Measurements from ENCODE around the gene RAPGEF4.

RAPGEF4 gene

GRCh38 chr2:172976116-172976515 lies 240.5 kb downstream of the RAPGEF4 start:
- DNase-seq, result no peak

GRCh38 chr2:172976816-172977215 lies 241.2 kb downstream of the RAPGEF4 start:
- no peak for DNase-seq

DNA sequence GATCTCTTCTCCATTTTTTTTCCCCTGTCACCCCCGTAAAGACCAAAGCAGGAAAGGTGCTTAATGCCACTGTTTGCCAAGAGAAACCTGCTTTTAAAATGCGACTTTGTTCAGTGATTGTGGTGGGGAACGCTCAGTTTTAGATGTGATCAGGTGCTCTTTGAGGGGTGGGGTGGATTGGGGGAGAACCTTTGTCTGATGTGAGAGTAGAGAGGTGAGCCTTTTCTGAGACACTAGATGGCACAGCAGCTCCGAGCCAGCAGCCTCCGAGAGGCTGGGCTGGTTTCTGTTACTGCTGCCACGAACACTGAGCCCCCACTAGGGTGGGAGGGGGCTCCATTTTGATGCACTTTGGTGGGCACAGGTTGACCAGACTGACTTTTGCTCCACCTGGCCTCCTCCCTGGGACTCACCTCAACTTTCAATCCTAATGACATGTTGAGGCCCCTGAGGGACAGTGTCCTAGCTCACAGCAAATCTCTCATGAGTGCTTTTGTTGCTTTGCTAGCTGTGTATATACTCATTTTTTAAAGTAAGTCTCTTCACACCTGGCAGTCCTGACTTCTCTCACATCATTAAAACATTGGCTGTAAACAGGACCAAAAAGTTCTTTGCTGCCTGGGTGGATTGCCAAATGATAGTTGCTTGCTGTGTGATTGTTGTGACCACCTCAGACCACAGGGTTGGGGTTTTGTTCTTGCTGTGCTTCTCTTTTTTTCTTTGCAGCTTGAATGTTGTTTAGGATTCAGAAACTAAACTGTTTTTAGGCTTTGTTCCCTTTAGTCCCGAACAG lies 241.8 kb downstream of the RAPGEF4 start:
- DNase-seq, result no peak

DNA sequence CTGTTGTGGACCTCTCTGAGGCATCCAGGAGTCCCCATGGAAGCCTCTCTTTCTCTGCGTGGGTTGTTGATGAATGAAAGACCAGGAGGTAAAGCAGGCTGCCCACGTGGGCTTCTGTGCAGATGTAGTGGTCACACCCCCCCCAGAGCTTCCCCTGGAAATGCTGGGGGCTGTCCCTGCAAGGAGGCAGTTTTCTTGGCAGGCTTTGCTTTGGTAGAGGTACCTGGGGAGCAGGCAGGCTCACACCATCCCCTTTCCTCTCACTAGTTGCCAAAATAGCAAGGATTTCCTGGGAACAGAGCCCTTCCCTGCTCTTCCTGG lies 242.4 kb downstream of the RAPGEF4 start:
- no peak for DNase-seq

DNA sequence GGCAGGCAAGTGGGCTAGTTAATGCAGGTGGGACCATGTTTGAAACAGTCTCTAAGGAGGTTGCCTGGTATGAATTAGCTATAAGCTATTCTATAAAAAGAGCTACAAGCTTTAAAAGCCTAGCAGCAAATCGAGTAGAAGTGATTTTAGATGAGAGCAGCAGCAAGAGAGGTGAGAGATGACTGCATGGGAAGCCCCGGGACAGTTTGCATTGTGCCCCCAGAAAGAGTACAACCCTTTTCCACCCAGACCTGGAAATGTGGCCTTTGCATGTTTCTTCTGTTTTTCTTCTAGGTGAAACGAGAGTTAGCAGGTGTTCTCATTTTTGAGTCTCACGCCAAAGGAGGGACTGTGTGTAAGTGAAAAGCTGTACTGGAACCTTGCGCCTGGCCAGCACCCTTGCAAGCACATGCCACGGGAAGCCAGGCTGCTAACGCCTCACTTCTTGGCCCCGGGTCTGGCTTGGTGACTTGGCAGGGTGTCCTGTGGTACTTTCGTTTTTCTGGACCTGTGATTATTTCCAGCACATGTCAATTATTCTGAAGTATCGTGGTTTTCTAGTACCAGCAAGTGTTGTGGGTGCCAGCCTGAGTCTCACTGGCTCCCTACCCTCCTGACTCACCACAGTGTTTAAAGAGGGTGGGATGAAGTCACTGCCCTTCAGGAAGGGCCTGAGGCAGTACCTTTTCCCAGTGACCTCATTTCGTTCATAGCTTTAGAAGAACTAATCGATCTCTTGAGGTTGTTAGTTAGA lies 249.7 kb downstream of the RAPGEF4 start:
- no peak for DNase-seq

- no peak for DNase-seq
Observed at GRCh38 chr2:172986040-172986439, 250.4 kb downstream of the RAPGEF4 start.

DNA sequence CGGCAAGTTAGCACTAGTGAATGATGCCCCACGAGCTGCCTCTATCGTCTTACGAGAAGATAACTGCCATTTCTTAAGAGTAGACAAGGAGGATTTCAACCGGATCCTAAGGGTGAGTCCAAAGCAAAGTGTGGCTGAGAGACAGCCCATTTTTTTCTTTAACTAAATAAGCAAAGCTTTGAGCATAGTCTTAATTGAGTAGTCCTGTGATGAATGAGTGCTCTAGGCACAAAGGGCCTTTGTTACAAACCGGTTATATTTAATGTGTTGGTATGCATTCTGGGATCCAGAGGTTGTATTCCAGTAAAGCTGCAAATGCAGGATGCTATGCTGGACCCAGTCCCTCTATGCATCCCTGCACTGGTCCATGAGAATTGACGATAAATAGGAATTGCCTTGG lies 253.1 kb downstream of the RAPGEF4 start:
- DNase-seq, result no peak

DNA sequence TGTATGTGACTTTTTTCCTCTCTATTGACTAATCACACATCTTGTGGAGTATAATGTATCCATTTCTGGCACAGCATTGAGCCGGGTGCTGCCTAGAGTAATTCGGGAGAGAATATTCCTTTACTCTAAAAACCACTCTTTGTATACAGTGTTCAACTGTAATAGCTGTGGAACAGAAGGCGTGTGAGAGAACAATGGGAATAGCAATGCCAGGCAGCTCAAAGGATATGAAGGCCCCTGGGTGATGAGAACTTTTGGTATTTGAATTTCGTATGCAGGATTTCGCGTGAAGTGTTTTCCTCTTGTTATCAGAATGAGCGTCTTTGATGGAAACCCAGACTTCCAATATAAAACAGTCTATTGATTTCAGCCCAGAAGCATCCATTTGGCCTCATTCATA lies 255.4 kb downstream of the RAPGEF4 start:
- DNase-seq, result no peak

DNA sequence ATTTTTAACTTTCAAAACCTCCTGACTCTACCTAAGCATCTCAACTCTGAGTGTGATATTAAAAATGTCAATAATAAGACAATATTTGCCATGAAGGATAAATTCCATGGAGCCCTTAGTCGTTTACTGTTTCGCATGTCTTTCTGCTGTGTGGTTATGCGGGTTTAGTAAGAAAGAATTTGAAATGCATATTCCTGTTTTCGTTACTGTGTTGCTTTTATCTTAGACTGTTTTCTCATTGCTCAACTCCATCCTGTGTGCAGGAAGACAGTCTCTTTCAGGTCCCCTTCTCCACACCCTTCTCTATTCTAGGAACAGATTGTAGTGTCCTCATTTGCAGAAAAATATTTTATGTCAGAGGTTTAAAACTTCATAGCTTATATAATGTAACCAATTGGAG lies 257.5 kb downstream of the RAPGEF4 start:
- no peak for DNase-seq

GRCh38 chr2:172993931-172994717 lies 258.5 kb downstream of the RAPGEF4 start:
- no peak for DNase-seq

DNA sequence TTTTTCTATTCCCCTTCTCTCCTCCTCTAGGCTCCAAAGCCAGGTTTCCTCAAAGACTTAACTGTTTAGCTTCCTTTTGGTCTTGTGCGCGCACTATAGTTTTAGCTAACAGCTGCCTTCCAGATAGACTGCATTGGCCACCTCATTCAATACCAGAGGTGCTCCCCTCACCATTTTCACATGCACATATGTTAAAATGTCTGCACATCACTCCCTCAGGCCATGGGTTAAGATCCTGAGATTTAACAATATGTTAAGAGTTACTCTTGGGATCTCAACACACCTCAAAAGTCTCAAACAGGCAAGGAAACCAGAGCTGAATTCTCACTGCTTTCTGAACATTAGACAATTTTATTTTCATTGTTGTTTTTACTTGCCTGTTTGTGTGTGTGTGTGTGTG lies 259.2 kb downstream of the RAPGEF4 start:
- no peak for DNase-seq

DNA sequence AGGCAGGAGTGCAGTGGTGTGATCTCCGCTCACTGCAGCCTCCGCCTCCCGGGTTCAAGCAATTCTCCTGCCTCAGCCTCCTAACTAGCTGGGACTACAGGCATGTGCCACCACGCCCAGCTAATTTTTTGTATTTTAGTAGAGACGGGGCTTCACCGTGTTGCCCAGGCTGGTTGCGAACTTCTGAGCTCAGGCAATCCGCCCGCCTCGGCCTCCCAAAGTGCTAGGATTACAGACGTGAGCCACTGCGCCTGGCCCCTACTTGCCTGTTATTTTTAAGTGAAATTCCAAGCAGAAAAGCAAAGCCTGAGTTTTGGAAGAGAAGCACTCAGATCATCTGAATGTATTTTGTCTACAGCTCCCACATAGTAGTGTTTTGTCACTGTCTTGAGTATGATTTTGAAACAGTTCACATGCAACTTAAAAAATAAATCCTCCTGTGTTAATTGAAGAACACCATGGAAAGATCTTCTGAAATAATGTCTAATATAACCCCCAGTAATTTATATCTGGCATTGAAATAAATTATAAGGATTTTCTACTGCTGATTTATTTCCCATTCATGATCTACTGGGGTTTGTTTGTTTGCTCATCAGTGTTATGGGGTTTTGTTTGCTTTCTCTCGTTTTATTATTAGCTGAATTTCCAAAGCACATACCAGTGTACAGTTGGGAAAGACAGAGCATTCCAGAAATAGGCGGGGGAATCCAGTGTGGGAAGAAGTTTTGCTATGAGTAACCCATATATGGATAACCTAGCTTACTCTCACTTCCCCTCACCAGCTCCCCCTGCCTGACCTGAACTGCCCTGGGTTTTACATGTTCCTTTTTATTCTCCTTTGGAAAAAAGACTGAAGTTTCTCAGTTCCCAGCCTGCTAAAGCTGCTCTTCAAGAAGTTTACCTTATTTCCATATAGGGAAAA lies 259.9 kb downstream of the RAPGEF4 start:
- DNase-seq, result no peak

DNA sequence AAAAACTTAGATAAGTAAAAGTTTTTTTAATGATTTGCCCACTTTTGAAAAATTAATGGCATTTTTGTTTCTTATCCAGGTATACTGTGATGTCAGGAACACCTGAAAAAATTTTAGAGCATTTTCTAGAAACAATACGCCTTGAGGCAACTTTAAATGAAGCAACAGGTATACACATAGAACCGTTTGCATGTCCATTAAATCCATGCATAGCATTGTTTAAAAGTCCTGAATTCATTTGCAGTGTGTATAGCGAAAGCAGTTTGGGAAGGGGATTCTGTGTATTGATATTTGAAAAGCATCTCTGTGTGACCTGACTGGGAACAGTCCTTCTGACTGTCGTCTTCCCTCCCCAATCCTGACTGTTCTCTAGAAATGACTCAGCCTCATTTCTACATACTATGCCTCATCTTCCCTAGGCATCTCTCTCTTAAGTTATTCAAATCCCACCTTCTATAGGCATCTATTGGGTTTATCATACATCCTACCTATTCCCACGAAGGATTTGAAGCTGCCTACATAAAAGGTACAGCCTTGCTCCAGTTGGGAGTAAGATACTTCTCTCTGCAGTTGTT lies 260.8 kb downstream of the RAPGEF4 start:
- no peak for DNase-seq

DNA sequence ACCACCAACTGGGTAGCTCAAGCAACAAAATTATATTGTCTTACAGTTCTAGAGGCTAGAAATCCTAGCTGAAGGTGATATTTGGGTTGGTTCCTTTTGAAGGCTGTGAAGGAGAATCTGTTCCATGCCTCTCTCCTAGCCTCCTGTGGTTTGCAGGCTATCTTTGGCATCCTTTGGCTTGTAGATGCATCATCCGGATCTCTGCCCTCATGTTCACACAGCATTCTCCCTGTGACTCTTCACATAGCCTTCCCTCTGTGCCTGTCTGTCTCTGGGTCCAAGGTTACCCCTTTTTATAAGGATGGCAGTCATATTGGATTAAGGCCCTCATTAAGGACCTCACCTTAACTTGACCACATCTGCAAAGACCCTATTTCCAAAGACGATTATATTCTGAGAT lies 261.4 kb downstream of the RAPGEF4 start:
- no peak for DNase-seq

DNA sequence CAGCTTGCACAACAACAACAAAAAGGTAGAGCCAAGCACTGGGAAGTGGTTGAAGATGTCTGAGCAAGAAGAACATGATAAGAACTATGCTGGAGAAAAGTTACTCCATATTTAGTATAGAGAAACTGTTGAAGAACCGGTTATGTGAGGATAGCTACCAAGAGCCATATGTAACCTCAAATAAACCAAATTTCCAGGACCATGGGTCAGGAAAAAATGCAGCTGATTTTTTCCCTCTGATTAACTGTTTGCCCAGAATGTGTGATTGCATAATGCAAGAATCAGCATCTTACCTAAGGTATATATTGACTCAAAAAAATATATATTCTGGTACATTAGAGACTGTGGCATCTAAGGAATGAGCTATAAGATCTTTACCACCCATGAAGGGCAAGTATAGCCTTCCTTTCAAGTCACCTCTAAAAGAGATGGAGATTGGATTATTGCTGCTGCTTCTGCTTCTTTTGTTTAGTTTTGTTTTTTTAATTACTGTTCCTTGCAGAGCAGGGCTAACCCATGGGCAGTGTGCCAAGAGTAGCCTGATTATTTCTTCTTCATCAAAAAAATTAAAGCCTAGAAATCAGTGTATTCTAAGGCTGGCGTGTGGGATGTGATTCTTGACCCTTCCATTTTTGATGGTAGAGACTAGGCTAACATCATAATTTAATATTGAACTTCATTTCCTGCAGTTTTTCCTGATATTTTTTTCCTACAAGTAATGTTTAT lies 263.1 kb downstream of the RAPGEF4 start:
- DNase-seq, result no peak

- DNase-seq, result no peak
Observed at GRCh38 chr2:172999641-173000386, 264.2 kb downstream of the RAPGEF4 start.

DNA sequence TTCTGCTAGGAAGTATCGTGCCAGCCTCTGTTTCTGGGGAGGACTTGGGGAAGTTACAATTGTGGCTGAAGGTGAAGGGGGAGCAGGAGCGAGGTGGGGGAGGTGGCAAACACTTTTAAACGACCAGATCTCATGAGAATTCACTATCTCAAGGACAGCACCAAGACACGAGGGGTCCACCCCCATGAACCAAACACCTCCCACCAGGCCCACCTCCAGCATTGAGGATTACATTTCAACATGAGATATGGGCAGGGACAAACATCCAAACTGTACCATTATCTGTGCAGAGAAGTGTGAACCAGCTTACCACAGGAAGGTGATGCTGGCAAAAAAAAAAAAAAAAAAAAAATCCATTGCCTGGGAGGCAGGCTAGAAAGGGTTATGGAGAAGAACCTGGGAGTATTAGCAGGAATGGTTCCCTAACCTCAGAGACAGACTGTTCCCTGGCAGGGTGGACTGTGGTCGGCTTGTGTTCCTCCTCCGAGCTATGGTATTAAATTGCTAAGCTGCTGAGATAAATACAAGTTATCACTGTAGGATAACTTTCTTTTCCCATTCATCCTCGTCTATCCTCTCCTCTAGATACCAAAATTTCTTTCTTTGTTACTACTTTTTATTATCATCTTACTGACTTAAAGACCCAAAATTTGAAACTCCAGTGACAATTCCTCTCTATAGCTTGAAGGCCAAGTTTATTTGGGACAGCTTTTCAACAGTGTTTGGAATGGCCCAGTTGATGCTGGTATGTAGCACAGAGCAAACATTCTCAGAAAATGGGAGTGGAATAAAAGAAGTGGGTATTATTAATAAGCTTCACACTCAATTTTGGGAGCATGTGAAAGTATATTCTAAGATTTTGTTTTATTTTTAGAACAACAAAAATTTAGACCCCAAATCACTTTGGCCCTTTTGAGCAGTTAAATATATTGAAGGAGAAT lies 266.3 kb downstream of the RAPGEF4 start:
- no peak for DNase-seq

GRCh38 chr2:173002751-173003541 lies 267.3 kb downstream of the RAPGEF4 start:
- no peak for DNase-seq

DNA sequence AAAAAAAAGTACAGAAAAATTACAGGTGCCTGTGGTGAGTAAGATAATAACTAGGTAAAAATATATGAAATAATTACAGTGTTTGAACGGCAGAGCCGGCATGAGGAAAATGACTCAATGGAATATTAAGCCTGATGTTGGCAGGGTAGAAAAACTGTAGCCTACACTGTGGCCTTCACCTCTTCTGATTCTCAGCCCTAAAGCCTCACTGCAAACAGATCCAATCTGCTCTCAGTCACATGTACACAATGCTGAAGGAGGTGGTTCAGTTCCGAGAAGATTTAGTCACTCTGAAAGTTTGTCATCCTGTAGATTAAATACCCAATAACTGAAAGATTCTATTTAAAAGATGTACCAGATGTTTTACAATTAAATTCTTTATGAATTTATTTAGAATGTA lies 273.1 kb downstream of the RAPGEF4 start:
- no peak for DNase-seq
